Activated naive CD8-positive, alpha-beta T cell (primary cell): ENCODE results near the gene SYTL2.
"Not testable (repeated sequence)": the region's sequence is repeated elsewhere in the genome, so short reads cannot be mapped to it uniquely, and the experiment has no call there.

Experiments
- H3K27ac Mint-ChIP-seq: one replicate; pipeline ENCODE4 v1.8.0; 2021; ENCODE audit warnings: mixed read lengths
- H3K27me3 Mint-ChIP-seq: one replicate; pipeline ENCODE4 v1.8.0; 2021; ENCODE audit warnings: mixed read lengths
- H3K36me3 Mint-ChIP-seq: one replicate; pipeline ENCODE4 v1.8.0; 2021; ENCODE audit warnings: mixed read lengths
- H3K4me1 Mint-ChIP-seq: one replicate; pipeline ENCODE4 v1.8.0; 2021; ENCODE audit warnings: low read depth, mixed read lengths
- H3K4me3 Mint-ChIP-seq: one replicate; pipeline ENCODE4 v1.8.0; 2021; ENCODE audit warnings: mild to moderate bottlenecking, mixed read lengths
- H3K9me3 Mint-ChIP-seq: one replicate; pipeline ENCODE4 v1.8.0; 2021; ENCODE audit warnings: low read depth, mixed read lengths

The SYTL2 gene

DNA sequence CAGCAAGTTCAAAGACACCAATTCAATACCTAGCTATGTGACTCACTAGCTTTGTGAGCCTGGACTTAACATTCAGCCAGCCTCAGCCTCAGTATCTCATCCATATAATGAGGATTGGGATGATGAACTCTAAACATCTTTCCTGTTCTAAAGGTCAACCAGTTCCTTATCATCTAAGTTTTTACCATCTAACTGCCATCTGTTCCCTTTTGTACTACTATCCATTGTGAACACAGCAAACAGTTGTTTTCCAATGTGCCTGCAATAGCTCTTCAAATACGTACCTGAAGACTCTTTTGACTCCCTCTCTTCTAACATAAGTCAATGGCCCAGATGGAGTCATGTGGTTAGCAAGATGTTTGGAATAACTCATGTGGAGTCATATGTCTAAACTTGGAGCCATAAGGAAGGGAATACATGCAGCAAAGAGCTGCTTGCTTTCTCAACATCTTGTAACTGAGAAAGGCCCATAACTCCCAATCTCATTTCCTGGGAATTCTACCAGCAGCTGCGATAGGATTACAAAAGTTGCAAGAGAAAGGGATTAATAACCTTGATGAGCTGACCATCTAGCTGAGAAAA, 19.4 kb downstream of the SYTL2 start:
- peaks cover 9% of the 10 kb centered on the region for H3K36me3 Mint-ChIP-seq
- H3K27me3 Mint-ChIP-seq, result no peaks in the 10 kb centered on the region
- no peak overlapping the region for H3K27ac Mint-ChIP-seq
- no peaks in the 10 kb centered on the region for H3K9me3 Mint-ChIP-seq
- H3K4me3 Mint-ChIP-seq, result no peak overlapping the region
- peaks cover 25% of the 10 kb centered on the region for H3K4me1 Mint-ChIP-seq

GRCh38 chr11:85787809-85788760, 22.9 kb downstream of the SYTL2 start:
- Mint-ChIP-seq H3K4me1 (peaks cover 23% of the 10 kb centered on the region), H3K27ac (no peak overlapping the region), H3K4me3 (no peak overlapping the region), H3K9me3 (no peaks in the 10 kb centered on the region), H3K27me3 (no peaks in the 10 kb centered on the region), H3K36me3 (peaks cover 11% of the 10 kb centered on the region)

DNA sequence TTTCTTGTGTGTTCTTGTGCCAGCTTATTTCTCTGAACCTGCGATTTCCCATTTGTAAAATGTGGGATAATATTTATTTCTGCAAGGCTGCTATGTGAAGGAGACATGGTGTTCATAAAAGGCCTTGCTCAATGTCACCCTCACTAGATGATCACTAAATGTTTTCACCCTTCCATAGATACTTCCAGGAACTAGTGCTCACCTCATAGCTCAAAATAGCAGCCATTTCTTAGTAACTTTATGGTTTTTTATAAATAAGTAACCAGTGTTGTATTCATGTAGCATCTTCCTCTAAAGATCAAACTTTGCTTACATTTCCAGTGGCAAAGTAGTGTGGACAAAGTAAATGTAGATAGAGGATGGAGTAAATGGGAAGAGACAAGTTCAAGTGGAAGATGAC, 23.8 kb downstream of the SYTL2 start:
- Mint-ChIP-seq H3K27me3 (no peaks in the 10 kb centered on the region), H3K9me3 (peaks cover 4% of the 10 kb centered on the region), H3K27ac (no peak overlapping the region), H3K36me3 (peaks cover 15% of the 10 kb centered on the region), H3K4me1 (peaks cover 27% of the 10 kb centered on the region), H3K4me3 (no peak overlapping the region)

GRCh38 chr11:85784480-85785265, 26.3 kb downstream of the SYTL2 start:
- Mint-ChIP-seq H3K36me3 (peaks cover 17% of the 10 kb centered on the region), H3K4me1 (peaks cover 44% of the 10 kb centered on the region), H3K4me3 (no peak overlapping the region), H3K27ac (no peak overlapping the region), H3K9me3 (peaks cover 4% of the 10 kb centered on the region), H3K27me3 (no peaks in the 10 kb centered on the region)

DNA sequence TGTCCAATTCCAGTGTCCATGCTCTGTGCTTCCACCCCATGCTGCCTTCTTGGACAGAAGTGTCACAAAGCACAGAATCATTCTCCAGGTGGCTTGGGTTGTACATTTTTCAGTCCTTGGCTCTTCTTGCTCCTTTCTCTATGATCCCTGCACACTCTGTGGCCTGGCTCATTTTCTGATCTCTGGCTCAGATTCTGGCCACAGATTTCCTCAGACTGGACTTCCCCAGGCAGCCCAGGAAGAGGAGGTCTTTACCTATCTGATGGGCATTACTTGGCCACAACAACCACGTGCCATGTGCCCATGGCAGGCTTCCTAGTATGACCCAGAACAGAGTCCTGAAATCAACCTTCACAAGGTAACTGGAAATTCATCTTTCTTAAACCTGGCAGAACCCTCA, 27.2 kb downstream of the SYTL2 start:
- peaks cover 17% of the 10 kb centered on the region for H3K36me3 Mint-ChIP-seq
- no peak overlapping the region for H3K4me3 Mint-ChIP-seq
- peaks cover 46% of the 10 kb centered on the region for H3K4me1 Mint-ChIP-seq

GRCh38 chr11:85780780-85781517, 30.0 kb downstream of the SYTL2 start:
- Mint-ChIP-seq H3K27ac (peak overlapping the region; percentile 72), H3K4me3 (peak overlapping the region; percentile 69), H3K4me1 (peaks cover 39% of the 10 kb centered on the region), H3K36me3 (peaks cover 16% of the 10 kb centered on the region)
- not testable (repeated sequence) for H3K27me3 Mint-ChIP-seq, H3K9me3 Mint-ChIP-seq

More for the DNA sequence above, 27.2 kb downstream of the SYTL2 start:
- no peak overlapping the region for H3K27ac Mint-ChIP-seq
- H3K9me3 Mint-ChIP-seq, result peaks cover 4% of the 10 kb centered on the region
- H3K27me3 Mint-ChIP-seq, result no peaks in the 10 kb centered on the region

GRCh38 chr11:85779956-85780640, 30.8 kb downstream of the SYTL2 start:
- peak overlapping the region; percentile 47 for H3K27ac Mint-ChIP-seq
- H3K4me3 Mint-ChIP-seq, result no peak overlapping the region
- H3K4me1 Mint-ChIP-seq, result peaks cover 40% of the 10 kb centered on the region
- peaks cover 4% of the 10 kb centered on the region for H3K9me3 Mint-ChIP-seq
- H3K27me3 Mint-ChIP-seq, result no peaks in the 10 kb centered on the region
- H3K36me3 Mint-ChIP-seq, result peaks cover 17% of the 10 kb centered on the region

DNA sequence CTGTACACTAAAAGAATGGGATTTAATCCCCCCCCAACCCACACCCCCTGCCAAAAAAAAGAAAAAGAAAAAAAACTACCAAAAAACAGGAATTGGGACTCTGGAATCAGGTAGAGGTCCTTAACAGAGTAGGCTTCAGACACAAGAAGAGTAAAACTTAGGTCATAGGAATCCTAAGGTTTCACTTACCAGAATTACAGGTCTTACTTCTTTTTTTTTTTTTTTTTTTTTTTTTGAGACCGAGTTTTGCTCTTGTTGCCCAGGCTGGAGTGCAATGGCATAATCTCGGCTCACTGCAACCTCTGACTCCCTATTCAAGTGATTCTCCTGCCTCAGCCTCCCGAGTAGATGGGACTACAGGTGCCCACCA, 33.4 kb downstream of the SYTL2 start:
- not testable (repeated sequence) for H3K9me3 Mint-ChIP-seq, H3K4me3 Mint-ChIP-seq, H3K27me3 Mint-ChIP-seq, H3K27ac Mint-ChIP-seq
- peaks cover 50% of the 10 kb centered on the region for H3K4me1 Mint-ChIP-seq
- H3K36me3 Mint-ChIP-seq, result peaks cover 12% of the 10 kb centered on the region

- no peak overlapping the region for H3K4me3 Mint-ChIP-seq
- peaks cover 11% of the 10 kb centered on the region for H3K36me3 Mint-ChIP-seq
- H3K4me1 Mint-ChIP-seq, result peaks cover 47% of the 10 kb centered on the region
- H3K27me3 Mint-ChIP-seq, result no peaks in the 10 kb centered on the region
- no peaks in the 10 kb centered on the region for H3K9me3 Mint-ChIP-seq
- no peak overlapping the region for H3K27ac Mint-ChIP-seq
Measured at GRCh38 chr11:85776951-85777602, 33.9 kb downstream of the SYTL2 start.

GRCh38 chr11:85774256-85775101, 36.5 kb downstream of the SYTL2 start:
- Mint-ChIP-seq H3K9me3 (peaks cover 6% of the 10 kb centered on the region), H3K27me3 (no peaks in the 10 kb centered on the region), H3K4me3 (no peak overlapping the region), H3K36me3 (peaks cover 13% of the 10 kb centered on the region), H3K4me1 (peaks cover 35% of the 10 kb centered on the region), H3K27ac (no peak overlapping the region)

GRCh38 chr11:85772695-85773094, 38.2 kb downstream of the SYTL2 start:
- no peak overlapping the region for H3K4me3 Mint-ChIP-seq
- peaks cover 46% of the 10 kb centered on the region for H3K4me1 Mint-ChIP-seq
- H3K27me3 Mint-ChIP-seq, result no peaks in the 10 kb centered on the region
- H3K9me3 Mint-ChIP-seq, result peaks cover 6% of the 10 kb centered on the region
- peaks cover 19% of the 10 kb centered on the region for H3K36me3 Mint-ChIP-seq
- H3K27ac Mint-ChIP-seq, result no peak overlapping the region

DNA sequence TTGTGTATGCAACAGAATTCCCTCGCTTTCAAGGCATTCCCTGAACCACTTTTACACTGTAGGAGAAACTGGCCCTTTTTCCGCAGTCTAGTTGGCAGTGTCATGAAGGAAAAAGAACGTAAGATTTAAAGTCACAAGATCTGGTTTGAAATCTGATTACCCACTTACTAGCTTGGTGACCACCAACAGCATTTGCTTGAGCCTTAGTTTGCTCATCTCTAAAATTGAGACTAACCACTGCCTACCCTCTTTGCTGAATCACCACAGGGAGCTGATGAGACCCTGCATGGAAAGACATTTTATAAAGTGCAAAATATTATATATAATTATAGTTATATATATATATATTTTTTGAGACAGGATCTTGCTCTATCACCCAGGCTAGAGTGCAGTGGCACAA, 39.4 kb downstream of the SYTL2 start:
- no peak overlapping the region for H3K27ac Mint-ChIP-seq
- peaks cover 18% of the 10 kb centered on the region for H3K36me3 Mint-ChIP-seq
- H3K9me3 Mint-ChIP-seq, result peaks cover 6% of the 10 kb centered on the region
- H3K4me1 Mint-ChIP-seq, result peaks cover 50% of the 10 kb centered on the region
- no peaks in the 10 kb centered on the region for H3K27me3 Mint-ChIP-seq
- H3K4me3 Mint-ChIP-seq, result no peak overlapping the region

- H3K27ac Mint-ChIP-seq, result no peak overlapping the region
- H3K9me3 Mint-ChIP-seq, result peaks cover 6% of the 10 kb centered on the region
- peaks cover 52% of the 10 kb centered on the region for H3K4me1 Mint-ChIP-seq
- no peaks in the 10 kb centered on the region for H3K27me3 Mint-ChIP-seq
- H3K36me3 Mint-ChIP-seq, result peaks cover 13% of the 10 kb centered on the region
- no peak overlapping the region for H3K4me3 Mint-ChIP-seq
Measured at GRCh38 chr11:85769771-85770170, 41.2 kb downstream of the SYTL2 start.
